ENCODE data around the gene CHRNB2.

GRCh38 chr1:154572468-154573167 is 5.0 kb downstream of the CHRNB2 start:
- TF ChIP-seq EZH2phosphoT487 (IDR thresholded peaks at IDR 0.05; ENCODE audit: insufficient read depth, low read depth): no peak
- TF ChIP-seq EZH2 (IDR thresholded peaks at IDR 0.05; ENCODE audit: insufficient read depth, poor library complexity, severe bottlenecking): no peak

Data from GM23248 (cell line).